ENCODE measurements around the gene AP2A2.

The AP2A2 gene

DNA sequence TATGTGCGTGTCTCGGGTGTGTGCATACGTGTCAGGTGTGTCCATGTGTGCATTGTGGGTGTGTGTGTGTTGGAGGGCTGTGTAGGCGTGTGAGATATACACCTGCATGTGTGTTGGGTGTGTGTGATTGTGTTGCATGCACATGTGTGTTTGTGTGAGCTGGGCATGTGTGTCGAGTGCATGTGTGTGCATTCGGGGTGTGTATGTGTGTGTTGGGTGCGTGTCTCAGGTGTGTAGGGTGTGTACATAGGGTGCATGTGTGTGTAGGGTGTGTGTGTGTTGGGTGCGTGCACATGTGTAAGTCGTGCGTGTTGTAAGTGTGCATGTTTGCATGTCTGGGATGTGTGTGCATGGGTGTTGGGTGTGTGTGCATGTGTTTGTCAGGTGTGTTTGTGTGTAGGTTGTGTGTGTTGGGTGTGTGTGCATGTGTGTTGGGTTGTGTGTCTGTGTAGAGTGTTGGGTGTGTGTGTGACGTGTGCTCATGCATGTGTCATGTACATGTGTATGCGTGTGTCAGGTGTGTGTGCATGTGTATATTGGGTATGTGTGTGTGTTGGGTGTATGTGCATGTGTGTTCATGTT, 106.7 kb downstream of the AP2A2 start:
- no peak for DNase-seq

DNA sequence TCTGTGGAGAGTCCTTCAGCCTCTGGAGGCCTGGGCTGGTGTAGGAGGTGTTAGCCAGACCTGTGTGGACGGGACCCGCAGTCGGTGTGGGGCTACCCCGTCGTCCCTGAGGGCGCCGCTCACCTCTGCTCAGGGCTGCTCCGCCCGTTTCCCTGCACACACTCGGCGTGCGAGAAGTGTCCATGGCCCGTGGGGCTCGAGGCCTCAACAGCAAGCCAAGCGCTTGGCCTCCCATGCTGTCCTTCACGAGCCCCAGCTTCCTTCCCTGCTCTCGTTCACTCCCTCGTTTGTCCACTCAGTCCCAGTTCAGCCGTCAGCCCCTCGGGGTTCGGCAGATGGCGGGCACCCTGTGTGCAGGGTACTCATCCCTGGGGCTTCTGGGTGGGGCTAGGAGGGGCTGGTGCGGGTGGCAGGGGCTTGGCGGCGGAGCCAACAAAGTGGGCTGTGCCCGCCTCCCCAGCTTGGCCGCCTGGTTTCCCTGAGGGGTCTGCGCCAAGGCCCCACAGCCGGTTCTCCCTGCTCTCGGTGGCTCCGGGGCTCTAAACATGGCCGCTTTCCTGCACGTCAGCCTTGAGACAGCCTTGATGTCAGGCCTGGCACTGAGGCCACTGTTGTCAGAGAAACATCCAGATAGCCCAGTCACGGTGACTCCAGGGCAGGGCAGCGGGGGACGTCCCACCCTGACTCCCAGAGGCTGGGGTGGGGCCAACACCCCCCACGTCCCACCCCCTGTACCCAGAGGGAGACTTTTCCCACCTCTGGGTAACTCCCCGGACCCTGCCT, 107.5 kb downstream of the AP2A2 start:
- DNase-seq, result no peak

DNA sequence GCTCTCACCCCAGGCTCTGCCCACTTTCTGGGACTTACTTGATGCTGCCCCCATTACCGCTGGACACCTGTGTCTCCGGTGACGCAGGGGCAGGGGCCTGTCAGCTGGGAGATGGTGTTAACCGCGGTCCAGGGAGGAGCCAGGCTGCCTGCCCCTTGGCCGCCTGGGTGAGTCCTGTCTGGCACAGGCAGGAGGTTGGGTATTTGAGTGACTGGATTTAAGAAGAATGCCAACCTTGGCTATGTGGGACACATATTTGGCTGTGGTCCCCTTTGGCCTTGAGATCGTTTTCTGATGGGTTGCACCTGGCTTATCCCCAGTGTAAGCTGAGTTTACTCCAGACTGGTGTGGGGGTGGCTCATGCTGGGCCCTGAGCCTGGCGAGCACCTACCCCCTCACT, 108.3 kb downstream of the AP2A2 start:
- no peak for DNase-seq

DNA sequence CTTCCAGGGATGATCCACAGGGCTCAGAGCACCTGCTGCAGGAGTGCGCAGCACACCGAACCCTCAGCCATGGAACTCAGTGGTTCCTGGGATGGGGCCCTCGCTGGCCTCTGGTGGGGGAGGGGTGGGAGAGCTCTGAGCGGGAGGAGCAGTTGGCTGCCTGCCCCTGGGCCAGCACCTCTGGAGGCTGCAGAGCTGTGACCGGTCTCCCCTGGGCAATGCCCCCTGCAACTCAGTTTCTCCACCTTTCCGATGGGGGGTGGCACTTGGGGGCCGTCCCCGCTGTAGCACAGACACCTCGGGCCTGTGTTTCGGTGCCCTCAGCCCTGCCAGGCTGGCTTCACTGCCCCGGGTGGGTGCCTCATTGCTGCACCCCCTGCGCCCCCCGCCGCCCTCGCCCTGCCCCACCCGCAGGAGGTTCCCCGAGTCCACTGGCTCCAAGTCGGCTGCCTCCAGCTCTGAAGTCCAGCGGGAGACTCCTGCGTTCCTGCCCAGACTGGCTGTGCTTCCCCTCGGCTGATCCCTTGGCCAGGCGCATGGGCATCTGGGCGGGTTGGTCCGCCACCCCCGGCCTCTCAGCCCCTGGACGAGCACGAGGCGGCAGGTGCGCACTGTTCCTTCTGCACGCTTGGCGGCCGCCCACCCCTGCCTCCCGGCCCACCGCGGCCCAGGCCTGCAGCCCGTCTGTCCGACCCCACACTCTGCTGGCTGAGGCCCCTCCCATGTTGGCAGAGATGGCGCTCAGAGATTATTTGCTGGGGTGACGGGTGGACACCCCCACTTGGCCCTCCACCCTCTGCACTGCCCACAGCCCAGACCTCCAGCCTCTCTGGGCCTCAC, 109.0 kb downstream of the AP2A2 start:
- no peak for DNase-seq

DNA sequence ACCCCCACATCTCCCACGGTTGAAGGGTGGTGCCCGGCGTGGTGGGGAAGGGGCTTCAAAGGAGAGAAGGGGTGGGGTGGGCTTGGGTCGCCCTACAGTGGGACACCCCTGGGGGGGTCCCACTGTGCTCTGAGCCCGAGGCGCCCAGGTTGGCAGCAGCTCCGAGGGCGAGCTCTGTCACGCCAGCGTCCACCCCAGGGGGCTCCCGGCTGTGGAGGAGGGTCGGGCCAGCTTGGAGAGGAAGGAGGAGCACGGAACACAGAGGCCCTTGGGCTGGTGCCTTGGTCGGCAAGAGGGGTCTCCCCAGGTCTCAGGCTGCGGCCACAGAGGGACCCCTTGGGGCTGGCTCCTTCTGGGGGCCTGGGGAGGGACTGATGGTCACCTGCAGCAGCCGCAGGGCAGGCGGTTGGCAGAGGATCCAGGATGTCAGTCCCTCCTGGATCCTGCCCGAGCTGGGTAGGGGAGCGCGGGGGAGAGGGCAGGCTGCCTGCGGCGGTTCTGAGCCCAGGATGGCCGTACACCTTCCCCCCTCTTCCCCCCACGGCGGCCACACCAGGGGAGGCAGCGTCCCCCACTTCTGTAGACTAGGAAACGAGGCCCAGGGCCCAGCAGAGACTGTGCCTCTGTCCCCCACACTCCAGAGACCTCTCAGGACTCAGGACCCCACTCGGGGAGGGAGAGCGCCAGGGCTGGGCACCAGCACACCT, 110.1 kb downstream of the AP2A2 start:
- no peak for DNase-seq

DNA sequence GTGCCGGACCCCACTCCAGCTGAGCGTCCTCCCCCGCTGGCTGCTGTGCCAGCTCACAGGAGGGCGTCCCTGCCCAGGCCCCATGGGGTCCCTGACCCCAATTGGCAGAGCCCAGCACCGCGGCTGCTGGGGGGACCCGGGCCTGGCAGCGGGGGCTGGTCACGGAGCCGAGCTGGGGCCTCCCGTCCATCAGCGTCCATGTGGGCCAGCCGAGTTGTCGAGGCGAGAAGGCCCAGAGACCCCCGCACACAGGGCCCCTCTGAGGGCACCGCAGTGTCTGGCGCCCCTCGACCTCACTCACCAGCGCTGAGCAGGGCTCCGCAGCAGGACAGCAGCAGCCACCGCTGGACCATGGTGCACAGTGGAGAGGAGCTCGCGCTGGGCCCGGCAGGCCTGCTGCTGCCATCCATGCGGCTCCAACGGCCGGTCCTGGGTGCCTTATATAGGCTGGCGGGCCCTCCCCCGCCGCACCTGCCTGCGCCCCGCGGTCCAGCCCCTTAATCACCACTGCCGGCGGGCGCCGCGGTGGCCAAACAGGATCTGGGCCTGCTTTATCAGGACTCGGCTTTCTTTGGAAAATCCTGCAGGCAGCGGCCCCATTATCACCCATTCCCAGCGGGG, 110.7 kb downstream of the AP2A2 start, which contains the start of gene MUC6:
MUC6 (minus strand) TSS at position 416 of the 621 bp plus-strand sequence; CDS start at position 353, 63 bp downstream.
- DNase-seq, result no peak

DNA sequence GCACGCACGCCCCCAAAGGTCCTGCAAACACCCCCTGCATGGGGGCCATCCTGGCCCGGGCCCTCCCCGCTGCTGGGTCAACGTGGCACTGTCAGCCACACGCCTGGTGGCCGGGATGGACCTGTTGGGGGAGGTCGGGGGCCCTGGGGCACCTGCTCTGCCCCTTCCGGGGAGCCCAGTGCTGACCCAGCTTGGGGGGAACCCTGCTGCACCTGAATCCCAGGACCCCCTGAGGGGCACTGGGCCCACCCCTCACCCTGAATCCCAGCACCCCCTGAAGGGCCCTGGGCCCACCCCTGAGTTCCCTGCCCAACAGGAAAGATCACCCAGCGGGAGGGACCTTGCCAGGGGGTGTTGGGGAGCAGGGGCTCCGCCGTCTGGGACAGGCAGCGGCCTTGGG, 111.3 kb downstream of the AP2A2 start:
- no peak for DNase-seq

DNA sequence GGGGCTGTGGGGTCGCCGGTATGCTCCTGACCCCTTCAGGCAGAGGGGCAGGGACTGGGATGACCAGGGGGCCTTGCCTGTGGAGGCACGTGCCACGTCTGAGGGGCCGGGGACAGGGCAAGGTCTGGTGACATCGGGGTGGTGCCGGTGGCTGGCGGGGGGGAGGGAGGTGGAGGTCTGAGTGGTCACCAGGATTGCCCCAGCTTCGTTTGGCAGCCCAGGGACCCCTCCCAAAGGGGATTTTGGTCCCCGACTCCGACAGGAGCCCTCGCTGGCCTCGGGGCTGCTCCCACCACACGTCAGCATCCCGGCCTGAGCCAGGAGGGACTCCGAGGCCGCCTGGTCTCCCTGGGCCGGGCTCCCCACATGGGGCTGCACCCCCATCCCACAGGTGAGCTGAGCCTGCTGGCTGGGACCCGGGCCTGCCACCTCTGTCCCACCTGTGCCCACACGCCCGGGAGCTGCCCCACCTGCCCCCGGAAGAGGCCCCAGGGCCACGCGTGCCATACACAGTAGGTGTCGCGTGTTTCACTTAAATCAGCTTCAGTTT, 111.9 kb downstream of the AP2A2 start:
- DNase-seq, result no peak

DNA sequence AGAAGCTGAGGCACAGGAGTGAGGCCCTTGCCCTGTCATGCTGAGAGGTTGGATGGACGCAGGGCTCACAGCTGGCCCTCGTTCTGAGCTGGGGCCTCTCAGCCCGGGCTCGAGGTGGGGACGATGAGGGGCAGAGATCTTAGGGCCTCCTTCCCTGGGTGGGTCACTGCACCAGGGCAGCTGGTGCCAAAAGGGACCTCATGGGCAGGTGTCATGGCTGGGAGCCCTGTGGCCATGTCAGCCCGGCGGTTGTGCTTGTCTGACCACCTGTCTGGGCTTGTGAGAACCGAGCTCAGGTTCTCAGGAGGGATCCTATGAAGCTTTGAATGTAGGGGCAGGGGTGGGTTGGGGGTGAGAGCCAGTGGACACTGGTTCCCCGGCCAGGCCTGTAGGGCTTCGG, 112.7 kb downstream of the AP2A2 start:
- no peak for DNase-seq

DNA sequence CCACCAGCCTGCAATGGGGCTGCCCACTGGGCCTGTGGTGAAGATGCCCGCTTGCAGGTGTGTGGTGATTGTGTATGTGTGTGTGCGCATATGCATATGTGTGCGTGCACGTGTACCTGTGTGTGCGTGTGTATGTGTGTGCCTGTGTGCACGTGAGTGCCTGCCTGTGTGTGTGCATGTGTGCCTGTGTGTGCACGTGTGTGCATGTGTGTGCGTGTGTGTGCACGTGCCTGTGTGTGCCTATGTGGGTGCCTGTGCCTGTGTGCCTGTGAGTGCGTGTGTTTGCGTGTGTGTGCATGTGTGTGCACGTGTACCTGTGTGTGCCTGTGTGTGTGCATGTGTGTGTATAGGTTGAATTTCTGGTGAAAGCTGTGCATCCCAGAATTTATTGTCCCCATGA, 113.3 kb downstream of the AP2A2 start:
- DNase-seq, result no peak

DNA sequence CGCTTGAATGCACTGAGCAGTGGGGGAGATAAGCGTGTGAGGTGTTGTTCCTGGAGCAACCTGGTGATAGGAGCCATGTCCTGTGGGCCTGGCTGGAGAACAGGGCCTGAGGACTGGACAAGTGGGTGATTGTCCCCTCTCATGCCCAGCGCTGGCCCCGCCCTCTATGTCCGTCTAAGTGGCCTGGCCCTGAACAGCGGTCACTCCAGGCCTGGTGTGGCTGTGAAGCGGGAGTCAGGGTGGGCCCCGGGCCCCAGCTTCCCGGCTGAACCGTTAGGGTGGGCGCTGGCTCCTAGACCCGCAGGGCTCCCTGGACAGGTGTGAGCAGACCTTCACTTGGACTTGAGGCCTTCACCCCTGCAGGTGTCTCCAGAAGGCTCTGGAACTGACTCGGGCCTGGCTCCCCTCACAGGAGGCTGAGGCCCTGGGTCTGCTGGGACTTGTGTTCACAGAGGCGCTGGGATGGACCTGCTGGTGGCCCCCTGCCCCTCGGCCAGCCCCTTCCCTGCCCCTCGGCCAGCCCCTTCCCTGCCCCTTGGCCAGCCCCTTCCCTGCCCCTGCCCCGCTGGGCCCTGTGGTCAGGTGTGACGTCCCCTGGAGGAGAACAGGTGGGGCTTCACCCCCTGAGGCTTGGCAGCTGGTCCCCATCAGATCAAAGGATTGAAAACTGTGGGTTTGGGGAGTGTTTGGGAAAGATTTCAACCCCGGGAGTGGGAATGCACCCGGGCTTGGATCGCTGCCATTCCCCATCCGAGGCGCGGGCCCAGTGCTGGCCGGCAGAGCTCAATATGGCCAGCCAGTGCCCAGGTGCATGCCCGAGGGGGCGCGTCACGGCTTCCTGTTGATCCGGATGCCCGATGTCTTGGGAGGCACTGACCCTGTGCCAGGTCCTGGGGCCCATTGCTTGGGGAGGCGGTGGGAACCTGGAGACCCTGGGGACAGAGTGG, 114.1 kb downstream of the AP2A2 start:
- no peak for DNase-seq

DNA sequence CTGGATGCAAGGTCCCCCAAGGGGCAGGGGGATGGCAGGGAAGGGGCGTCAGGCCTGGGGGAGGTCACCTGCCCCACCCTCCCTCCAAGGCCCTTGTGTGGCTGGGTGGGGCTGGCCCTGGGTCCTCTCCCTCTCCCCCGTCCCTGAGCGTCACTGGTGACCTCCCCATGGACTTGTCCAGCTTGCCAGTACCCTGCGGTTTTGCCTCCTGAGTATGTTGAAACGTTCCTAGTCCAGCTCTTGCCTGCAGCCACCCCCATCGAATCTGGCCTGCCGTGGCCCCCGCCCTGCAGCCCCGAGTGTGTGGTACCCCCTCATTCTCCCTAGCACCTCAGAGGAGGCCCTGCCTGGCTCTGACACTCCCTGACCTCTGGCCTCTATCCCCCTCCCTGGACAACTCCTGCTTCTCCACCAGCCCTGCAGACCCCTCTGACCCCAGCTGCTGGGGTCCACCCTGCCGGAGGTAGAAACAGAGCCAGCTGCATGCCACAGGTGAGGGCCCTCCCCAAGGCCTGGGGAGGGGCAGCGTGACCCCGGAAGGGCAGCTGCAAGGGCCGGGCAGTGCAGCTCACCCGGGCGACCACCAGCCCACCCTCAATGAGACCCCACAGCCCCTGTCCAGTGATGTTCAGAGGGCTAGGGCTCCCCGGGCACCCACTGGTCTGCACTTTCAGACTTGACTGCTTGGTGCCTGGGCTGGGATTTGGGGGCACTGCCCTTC, 114.9 kb downstream of the AP2A2 start:
- DNase-seq, result no peak

DNA sequence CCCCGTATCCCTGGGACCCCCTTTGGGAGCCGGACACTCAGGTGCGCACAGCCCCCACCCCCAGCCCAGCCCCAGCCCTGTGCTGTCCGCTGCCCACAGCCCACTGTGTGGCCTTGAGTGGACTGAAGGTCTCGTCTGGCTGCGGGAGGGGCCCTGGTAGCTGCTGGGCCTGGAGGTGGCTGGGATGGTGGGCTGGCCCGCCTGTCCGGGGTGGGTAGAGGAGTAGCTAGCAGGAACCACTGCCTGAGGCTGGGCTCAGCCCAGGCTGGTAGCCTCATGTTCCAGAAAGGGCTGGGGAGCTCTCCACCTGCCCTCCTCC, 115.4 kb downstream of the AP2A2 start:
- DNase-seq, result no peak

DNA sequence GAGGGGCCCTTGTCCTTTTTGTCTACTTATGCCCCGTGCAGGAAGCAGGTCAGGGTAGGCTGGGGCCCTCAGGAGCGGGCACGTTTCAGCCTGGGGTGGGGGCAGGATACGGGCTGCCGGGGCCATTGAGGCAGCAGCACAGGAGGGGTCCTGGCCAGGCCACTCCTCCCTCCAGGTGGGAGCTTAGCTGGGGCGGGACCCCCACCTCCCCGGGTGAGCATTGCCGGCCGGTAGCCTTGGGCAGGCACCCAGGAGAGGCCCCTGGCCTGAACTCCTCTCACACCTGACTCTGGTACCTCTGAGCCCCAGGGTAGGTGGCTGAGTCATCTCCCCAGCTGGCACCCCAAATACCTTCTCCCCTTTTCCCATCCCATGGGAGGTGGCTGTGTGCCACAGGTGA, 115.8 kb downstream of the AP2A2 start:
- no peak for DNase-seq

DNA sequence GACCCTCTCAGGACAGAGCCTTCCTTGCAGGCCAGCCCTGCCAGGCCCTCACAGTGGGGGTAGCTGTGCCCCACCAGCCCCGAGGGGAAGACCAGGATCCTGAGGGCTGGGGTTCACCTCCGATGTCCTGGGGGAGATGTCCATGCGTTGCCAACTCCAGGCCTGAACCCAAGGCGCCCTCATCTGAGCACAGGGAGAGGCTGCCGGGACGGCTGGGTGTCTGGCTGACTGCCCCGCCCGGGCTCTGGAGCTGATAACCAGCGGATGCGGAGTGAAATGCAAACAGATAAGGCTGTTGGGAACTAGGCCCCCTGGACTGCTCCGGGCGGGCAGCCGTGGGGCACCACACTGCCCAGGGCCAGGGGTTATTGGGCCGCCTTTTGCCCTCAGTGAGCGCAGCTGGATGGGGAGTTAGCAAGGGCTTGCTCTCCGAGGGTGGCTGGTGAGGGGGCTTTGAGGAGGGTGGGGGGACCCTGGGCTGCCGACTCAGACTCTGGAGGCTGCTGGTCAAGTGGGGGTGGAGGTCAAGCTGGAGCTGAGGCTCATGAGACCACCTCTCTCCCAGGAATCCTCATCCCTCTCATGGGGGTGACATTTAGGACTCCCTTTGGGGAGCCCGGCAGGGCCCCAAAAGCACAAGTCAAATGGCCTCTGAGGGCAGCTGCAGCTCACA, 116.4 kb downstream of the AP2A2 start:
- DNase-seq, result no peak

DNA sequence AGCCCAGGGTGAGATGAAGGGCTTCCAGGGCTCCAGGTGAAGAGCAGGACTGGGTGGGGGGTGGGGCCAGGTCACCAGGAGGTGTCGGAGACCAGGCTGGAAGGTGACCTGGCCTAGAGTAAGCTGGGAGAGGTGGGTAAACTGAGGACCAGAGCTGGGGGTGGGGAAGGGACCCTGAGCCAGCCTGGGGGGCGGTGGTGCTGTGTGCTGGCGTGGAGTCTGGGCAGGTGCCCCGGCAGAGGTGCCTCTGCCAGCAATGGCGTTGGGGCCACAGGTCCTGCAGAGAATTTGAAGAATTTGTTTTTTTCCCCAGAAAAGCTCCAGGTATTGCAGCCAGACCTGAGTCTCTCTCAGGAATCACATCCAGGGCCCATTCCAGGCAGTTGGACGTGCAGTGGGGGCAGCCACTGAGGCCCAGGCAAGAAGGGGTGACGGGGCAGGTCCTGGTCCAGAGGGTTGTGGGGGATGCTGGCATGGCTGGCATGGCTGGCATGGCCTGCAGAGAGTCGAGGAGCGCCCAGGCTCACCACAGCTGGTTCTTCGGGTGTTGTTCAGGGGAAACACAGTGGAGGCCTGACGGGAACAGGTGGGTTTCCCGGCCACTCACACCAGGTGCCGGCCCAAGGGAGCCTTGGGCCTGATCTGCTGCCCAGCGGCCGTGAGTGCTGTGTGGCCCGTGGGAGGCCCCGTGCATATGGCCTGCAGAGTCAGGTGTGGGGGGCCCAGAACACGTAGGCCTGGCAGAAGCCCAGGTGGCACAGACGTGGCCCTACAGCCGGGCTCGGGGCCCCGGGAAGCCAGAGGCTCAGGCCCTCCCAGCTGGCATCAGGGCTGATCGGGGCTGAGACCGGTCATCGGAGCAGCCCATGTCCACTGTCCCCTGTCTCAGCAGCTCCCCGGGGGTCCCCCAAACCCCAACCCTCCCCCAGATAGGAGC, 117.2 kb downstream of the AP2A2 start:
- DNase-seq, result no peak

DNA sequence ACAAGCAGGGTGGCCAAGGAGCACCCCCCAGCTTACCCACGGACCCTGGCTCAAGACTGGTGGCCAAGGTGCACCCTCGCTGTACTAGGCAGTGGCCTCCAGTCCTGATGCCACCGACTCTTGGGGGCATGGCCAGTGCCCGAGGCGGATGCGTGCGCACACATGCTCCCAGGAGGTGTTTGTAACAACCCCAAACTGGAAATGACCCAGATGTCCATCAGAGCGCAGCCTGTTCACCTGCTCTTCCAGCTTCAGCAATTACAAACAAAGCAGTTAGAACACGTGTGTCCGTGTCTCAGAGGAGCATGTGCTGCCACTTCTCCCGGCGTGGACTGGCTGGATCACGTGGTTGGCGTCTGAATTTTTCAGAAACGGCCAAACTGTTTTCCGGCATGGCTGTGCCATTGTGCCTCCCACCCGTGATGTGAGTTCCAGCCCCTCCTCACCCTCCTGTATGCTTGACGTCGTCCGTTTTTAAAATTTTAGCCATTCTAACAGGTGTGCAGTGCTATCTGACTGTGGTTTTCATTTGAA, 118.0 kb downstream of the AP2A2 start:
- DNase-seq, result no peak

DNA sequence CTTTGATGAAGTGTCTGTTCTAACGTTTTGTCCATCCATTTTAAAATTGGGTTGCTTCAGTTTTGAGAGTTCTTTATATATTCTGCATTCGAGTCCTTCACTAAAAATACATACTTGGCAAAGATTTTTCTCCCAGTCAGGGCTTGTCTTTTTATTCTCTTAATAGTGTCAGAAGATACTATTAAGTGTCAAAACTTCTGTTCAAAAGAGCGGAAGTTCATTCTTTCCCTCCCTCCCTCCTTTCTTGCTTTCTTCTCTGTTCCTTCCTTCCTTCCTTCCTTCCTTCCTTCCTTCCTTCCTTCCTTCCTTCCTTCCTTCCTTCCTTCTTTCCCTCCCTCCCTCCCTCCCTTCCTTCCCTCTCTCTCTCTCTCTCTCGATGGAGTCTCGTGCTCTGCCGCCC, 118.5 kb downstream of the AP2A2 start:
- DNase-seq, result no peak

All from CD4-positive, alpha-beta T cell treated with Interleukin-1 beta for 1 hour (primary cell).